NCI-H146 treated with DMSO at 0.1 percent for 48 hours (cell line): Measurements from ENCODE around the gene PER2.

Experiments used
- DNase-seq: peaks from one replicate; lab custom pipeline; 2025; ENCODE audit not compliant: unreplicated experiment; lab: John Stamatoyannopoulos, UW

The PER2 gene

GRCh38 chr2:238269741-238270140, 18.7 kb downstream of the PER2 start:
- DNase-seq: no peak

DNA sequence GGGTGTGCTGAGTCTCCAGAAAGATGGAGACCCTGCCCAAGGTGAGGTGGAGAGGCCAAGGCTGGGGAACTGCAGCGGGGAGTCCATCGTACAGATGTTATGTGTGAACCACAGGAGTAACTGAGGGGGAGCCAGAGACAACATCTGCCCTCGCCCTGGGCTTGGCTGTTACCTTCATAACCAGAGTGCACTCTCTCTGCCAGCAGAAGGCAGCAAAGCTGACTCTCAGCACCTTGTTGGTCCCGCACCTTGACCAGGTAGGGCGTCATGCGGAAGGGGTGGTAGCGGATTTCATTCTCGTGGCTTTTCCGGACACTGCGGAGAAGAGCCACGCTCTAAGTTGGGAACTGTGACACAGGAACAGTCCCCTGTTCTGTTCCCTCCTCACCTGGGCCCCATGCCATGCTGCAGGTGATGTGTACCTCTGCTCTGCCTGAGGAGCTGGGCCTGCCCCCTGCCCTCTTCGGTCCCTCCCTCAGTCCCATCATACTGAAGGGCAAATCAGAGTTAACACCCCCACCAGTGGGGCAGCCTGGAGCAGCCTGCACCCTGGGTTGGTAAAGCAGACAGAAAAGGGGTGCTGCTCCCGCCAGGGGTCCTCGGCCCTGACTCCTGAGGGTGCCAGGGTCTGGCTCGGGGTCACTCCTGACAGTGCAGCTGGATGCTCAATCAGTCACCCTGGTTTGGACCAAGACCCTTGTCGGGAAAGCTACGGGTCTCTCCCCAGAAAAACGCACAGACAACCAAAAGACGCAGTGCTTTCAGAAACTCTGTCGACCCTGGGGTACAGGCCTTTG, 20.3 kb downstream of the PER2 start:
- no peak for DNase-seq

DNA sequence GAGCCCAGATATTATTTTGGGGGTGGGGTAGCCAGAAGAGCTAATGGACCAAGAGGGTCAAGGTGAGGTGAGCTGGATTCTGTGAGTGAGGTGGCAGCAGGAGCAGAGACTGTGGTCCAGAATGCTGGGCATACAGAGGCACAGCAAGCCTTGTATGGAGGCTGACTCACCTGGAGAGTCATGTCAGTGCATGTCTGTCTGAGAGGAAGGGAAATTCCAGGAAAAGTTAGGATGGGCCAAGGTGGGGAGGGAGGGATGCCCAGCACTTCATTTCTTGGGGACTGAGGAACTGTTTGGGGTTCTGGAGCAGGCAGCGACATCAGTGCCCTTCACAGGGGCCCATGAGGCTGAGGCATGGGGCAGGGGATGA, 21.1 kb downstream of the PER2 start:
- DNase-seq: no peak

GRCh38 chr2:238265605-238266004, 22.8 kb downstream of the PER2 start:
- DNase-seq: no peak

GRCh38 chr2:238264072-238264460, 24.3 kb downstream of the PER2 start:
- no peak for DNase-seq

DNA sequence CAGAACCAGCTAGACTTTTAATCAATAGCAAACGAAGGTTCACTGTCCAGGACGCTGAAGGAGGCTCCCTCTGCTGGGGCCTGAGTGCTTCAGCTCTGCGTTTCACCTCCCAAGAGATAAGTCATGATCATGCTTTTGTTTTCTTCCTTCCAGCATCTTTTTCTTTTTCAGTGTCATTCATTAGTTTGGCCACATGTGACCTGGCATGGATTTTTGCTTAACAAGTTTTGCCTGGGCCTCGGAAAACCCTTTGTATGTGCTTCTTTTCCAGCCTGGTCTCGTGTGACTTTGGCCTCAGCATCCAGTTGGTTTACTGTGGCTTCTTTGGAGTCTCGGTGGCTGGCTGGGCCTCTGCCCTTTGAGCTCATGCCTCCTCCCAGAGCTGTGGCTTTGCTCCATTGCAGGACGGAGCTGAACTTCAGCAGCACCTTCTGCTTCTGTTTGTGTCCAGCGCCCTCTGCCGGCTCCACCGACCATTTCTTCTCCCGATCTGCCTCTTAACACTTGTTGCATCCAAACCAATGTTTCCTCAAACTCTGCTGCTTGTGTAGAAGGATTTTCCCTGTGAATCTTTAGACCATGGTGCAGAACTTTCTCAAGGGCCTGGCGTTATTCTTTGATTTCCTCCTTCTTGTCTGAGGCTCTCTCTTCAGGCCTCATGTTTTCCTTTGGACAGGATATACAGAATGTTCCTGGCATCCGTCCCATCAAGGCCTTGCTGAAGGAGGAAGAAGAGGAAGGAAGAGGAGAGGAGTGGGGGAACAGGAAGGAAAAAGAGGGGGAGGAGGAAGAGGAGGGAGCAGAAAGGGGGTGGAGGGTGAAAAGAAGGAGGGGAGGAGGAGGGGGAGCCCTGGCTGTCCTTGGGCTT, 25.0 kb downstream of the PER2 start:
- peak; percentile 25 for DNase-seq

DNA sequence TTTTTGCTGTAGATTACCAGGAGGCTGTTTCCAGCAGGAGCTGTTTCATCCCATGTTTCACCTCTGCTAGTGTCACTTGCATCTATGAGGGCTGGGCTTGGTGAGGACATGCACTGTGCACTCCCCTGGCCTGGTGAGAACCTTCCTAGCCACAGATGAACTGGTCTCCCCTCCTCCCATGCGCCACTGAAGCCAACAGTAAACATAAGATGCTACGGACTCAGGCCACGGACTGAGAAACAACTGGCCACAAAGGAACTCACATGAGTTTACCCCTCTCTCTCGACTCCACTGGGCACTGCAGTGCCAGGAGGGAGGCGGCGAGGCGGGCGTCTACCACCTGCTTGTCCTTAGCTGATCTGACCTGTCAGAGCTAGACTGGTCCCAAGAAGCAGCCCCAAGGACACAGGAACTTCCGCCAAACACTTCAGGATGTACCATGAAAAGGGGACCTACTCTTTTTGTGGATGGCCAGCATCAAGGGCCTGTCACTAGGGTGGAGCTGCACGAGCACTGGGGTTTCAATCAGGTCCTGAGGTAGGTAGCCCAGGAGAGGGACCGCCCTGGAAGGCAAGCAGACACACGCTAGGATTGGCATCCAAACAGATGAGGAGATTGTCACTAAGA, 25.8 kb downstream of the PER2 start:
- no peak for DNase-seq

DNA sequence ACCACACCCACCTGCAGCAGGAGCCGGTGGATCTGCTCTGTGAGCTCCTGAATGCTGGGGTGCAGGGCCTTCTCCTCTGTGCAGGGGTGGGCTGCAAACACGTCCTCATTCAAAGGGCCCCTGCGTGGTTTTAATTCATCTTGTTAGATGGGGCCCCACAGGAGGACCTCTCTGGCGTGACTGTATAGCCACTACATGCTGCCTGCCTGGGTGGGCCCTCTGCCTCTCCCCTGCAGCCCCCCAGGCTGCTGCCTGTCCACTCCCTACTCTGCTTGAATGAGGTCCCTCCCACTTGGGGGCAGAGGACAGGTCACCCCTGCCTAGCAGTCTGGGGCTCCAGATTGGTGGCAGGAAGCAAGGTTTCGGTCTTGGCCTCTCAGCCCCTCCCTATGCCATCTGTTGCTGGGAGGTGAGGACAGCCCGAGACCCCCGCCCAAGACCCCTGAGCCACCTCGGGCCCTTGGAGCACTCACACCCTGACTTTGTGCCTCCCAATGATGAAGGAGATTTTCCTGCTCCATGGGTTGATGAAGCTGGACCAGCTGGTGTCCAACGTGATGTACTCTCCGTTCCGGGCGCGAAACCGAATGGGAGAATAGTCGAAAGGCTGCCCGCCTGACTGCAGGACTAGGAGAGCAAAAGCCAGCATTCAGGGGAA, 26.6 kb downstream of the PER2 start:
- DNase-seq: no peak

DNA sequence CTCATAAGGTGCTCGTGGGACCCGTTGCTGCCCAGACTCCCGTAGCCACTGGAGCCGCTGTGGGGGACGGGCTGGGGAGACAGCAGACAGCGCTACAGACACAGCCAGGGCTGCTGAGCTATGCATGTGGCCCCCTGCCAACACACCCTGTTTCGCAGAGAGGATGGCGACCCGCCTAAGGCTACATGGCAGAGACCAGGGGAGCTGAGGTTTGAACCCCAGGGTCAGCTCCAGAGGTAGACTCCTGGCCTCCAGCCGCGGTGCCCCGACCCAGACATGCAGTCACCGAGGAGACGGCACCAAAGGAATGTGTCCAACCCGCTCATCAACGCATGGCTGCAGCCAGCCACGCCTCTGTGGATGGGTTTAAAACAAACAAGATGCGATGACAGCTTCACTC, 27.5 kb downstream of the PER2 start:
- no peak for DNase-seq

DNA sequence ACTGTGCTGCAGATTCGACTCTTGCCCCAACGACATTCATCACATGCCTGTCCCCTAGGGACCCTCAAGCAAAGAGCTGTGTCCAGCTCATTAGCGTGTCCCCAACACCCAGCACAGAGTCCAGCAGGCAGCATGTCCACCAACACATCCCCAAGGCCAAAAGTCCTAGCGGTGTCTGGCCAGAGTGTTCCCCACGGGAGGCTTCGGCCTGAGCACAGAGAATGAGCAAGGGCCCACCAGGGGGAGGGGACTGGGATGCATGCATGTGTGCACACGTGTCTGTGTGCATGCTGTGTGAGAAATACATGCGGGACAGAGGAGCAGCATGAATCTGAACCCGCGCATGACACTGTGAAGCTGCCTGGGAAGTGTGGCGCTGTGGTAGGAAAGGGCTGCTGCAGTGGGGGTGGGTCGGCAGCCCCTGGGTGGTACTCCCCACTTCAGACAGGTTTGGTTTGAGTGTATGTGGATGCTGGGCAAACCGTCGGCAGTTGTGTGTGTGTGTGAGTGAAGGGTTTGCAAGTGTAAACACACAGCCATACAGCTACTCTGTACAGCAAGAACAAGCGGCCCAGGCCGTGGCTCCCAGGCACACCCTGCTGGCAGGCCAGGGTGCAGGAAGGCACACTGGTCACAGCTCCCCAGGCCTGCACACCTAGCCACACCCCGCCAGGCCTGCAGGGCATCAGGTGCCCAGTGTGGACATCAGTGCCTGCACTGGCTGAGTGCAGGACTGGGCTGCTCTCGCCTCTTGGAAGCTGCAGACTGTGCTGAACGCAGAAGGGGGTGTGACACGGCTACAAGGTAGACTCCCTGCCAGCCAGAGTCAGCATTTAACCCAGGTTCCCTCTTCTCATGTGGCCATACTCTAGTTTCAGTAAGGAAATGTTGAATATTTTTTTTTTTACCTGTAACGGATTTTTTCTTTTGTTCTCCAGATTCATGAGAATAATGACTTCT, 29.1 kb downstream of the PER2 start:
- no peak for DNase-seq

- no peak for DNase-seq
Observed at GRCh38 chr2:238257786-238258700, 30.4 kb downstream of the PER2 start.

- peak; percentile 31 for DNase-seq
Observed at GRCh38 chr2:238256594-238257104, 31.8 kb downstream of the PER2 start.

- DNase-seq: no peak
Observed at GRCh38 chr2:238256111-238256510, 32.3 kb downstream of the PER2 start.

DNA sequence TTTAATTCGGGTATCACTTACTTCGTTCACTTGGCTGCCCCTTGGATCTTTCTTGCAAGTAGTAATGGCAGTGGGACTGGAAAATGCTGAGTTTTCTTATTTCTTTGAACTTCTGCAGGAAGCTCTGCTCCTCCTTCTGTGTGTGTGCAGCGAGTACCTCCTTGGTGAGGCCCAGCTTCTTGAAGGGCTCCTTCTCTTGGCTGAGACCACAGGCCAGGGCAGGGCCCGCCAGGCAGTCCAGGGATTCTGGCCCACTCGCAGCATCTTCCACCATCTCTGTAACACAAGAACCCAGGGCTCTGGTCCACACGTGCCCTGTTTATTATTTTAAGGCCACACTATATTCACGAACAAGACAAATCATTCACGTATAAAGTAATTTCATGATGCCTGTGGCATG, 32.8 kb downstream of the PER2 start:
- DNase-seq: no peak

GRCh38 chr2:238255151-238255551, 33.3 kb downstream of the PER2 start:
- DNase-seq: no peak

- no peak for DNase-seq
Observed at GRCh38 chr2:238254095-238254723, 34.2 kb downstream of the PER2 start.

- no peak for DNase-seq
Observed at GRCh38 chr2:238252766-238253630, 35.4 kb downstream of the PER2 start.

- no peak for DNase-seq
Observed at GRCh38 chr2:238251986-238252385, 36.4 kb downstream of the PER2 start.
